ENCODE results near the gene DISP3.
"Not testable (repeated sequence)": the region's sequence is repeated elsewhere in the genome, so short reads cannot be mapped to it uniquely, and the experiment has no call there.

The DISP3 gene

DNA sequence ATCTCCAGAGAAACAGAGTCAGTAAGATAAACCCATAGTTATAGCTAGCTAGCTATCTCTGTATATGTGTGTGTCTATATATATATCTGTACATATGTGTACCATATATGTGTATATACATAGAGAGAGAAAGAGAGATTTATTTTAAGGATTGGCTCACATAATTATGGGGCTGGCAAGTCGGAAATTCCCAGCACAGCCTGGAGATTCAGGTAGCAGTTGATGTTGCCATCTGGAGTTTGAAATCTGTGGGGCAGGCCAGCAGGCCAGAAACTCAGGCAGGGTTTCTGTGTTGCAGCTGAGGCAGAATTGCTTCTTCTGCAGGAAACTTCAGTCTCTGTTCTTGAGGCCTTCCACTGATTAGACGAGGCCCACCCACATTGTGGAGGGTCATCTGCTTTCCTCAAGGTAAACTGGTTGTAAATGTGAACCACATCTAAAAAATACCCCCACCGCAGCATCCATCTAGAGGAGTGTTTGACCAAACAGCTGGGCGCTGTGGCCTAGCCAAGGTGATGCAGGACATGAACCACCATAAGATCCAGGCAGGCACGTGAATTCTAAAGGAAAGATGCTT lies 94.2 kb downstream of the DISP3 start:
- DNase-seq (ENCODE audit: low read depth, low spot score) = no peak

DNA sequence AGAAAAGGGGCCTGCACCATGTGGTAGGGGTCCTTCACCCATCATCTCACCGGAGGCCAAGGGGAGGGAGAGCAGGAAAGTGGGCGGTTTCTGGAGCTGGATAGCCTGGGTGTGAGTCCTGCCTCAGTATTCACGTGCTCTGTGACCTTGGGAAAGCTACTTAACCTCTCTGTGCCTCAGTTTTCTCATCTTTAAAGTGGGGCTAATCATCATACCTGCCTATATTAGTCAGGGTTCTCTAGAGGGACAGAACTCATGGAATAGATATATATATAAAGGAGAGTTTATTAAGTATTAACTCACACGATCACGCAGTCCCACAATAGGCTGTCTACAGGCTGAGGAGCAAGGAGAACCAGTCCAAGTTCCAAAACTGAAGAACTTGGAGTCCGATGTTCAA lies 96.6 kb downstream of the DISP3 start:
- no peak for DNase-seq (ENCODE audit: low read depth, low spot score)

DNA sequence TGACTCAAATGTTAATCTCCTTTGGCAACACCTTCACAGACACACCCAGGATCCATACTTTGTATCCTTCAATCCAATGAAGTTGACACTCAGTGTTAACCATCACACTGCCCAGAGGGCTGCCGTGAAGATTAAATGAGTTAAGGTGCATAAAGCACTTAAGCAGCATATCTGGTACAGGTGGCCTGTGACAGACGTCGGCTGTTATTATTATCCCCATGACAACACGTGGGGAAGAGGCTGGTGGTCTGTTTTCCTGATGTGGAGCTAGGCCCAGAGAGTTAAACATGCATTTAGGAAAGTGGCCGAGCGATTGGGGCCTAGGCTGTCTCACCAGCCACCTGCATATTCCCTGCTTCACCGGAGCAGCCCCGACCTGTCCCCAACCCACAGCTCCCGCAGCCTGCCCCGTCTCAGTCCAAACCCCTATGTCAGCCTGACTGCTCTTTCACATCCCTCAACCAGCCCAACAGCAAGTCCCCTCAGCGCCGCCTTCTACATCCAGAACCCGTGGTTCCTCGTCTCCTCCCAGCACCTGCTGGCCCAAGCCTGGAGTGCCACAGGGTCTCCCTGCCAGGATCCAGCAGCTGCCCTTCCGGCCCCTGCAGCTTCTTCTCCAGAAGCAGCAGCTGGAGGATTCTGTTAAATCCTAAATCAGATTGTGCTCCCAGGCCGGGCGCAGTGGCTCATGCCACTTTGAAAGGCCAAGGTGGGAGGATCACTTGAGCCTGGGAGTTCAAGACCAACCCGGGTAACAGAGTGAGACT lies 97.3 kb downstream of the DISP3 start:
- no peak for DNase-seq (ENCODE audit: low read depth, low spot score)

GRCh38 chr1:11578004-11578403 lies 99.0 kb downstream of the DISP3 start:
- no peak for DNase-seq (ENCODE audit: low read depth, low spot score)

- DNase-seq (ENCODE audit: low read depth, low spot score) = no peak
These were observed 100.6 kb downstream of the DISP3 start for GRCh38 chr1:11579506-11579905.

DNA sequence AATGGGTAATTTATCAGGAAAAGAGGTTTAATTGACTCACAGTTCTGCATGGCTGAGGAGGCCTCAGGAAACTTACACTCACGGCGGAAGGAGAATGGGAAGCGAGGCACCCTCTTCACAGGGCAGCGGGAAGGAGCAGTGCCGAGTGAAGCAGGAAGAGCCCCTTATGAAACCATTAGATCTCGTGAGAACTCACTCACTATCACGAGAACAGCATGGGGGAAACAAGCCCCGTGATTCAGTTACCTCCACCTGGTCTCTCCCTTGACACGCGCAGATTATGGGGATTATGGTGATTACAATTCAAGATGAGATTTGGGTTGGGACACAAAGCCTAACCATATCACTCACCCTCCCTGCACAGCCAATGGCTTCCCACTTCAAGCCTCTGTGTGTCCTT lies 101.1 kb downstream of the DISP3 start:
- DNase-seq (ENCODE audit: low read depth, low spot score) = not testable (repeated sequence)

- no peak for DNase-seq (ENCODE audit: low read depth, low spot score)
These were observed 102.6 kb downstream of the DISP3 start for GRCh38 chr1:11581445-11581991.

DNA sequence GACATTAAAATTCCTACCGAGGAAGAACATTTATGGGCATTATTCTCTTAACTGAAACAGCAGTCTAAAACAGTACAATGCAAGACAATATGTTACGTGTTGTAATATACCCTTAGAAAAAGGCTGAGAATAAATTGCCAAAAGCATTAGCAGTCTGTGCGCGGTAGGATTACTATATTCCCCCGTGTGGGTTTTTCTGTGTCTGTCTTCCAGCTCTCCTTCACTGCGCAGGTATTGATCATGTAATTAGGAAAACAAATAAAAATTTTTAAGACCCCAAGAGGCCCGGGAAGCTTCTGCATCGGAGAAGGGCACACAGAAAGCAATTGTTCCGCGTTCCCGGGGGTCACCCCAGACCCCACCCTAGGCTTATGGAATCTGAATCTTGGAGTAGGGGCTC lies 106.4 kb downstream of the DISP3 start:
- no peak for DNase-seq (ENCODE audit: low read depth, low spot score)

Measured in activated naive CD8-positive, alpha-beta T cell treated with anti-CD3 and anti-CD28 coated beads, Interleukin-2, amount 50 U/mL, for 16 hours (primary cell).